Trophoblast cell (in vitro differentiated cells and primary cell): Measurements from ENCODE around the gene TSPAN5.

Source experiments
- DNase-seq, 2 donors: peaks; one replicate each; pipeline ENCODE4 v3.0.0-alpha.2; 2016
- H2AFZ ChIP-seq: 2 replicates; pipeline ENCODE4 v1.6.1; 2013; ENCODE audit warnings: low read length, moderate library complexity, mild to moderate bottlenecking; ENCODE audit not compliant: insufficient read depth, poor library complexity
- H2AK5ac ChIP-seq: 2 replicates; pipeline ENCODE4 v1.6.1; 2013; ENCODE audit warnings: mild to moderate bottlenecking, low read length
- H2BK120ac ChIP-seq: 2 replicates; pipeline ENCODE4 v1.6.1; 2013; ENCODE audit warnings: low read length, mild to moderate bottlenecking, moderate library complexity; ENCODE audit not compliant: insufficient read depth, poor library complexity
- H2BK12ac ChIP-seq: 2 replicates; pipeline ENCODE4 v1.6.1; 2013; ENCODE audit warnings: mild to moderate bottlenecking, low read length, moderate library complexity
- H2BK5ac ChIP-seq: 2 replicates; pipeline ENCODE4 v1.6.1; 2013; ENCODE audit warnings: low read length, low read depth, moderate library complexity, mild to moderate bottlenecking; ENCODE audit not compliant: poor library complexity
- H3K14ac ChIP-seq: 2 replicates; pipeline ENCODE4 v1.6.1; 2013; ENCODE audit warnings: mild to moderate bottlenecking, low read length
- H3K18ac ChIP-seq: 2 replicates; pipeline ENCODE4 v1.6.1; 2013; ENCODE audit warnings: mild to moderate bottlenecking, low read length
- H3K23ac ChIP-seq: 2 replicates; pipeline ENCODE4 v1.6.1; 2013; ENCODE audit warnings: low read length
- H3K27ac ChIP-seq: 2 replicates; pipeline ENCODE4 v1.5.1; 2013; ENCODE audit warnings: low read depth, mild to moderate bottlenecking, inconsistent platforms, low read length, moderate library complexity
- H3K27me3 ChIP-seq: 2 replicates; pipeline ENCODE4 v1.6.1; 2013; ENCODE audit warnings: inconsistent platforms, mild to moderate bottlenecking, low read length, moderate library complexity; ENCODE audit not compliant: insufficient read depth
- H3K36me3 ChIP-seq, 2 experiments: 1 replicate in 1 of 2; 2 replicates in 1 of 2; pipeline ENCODE4 v1.6.1; 2013; ENCODE audit warnings: low read length in 2 of 2, mild to moderate bottlenecking in 2 of 2, moderate library complexity in 1 of 2; ENCODE audit not compliant: insufficient read depth in 2 of 2, control insufficient read depth in 1 of 2
- H3K4ac ChIP-seq: 2 replicates; pipeline ENCODE4 v1.6.1; 2013; ENCODE audit warnings: low read depth, mild to moderate bottlenecking, low read length, moderate library complexity
- H3K4me1 ChIP-seq, 2 experiments: 1 replicate in 1 of 2; 2 replicates in 1 of 2; pipeline ENCODE4 v1.6.1; 2013; ENCODE audit warnings: low read length in 2 of 2, mild to moderate bottlenecking in 2 of 2, moderate library complexity in 1 of 2; ENCODE audit not compliant: insufficient read depth in 2 of 2, control insufficient read depth in 1 of 2
- H3K4me2 ChIP-seq: 2 replicates; pipeline ENCODE4 v1.6.1; 2013; ENCODE audit warnings: inconsistent platforms, mild to moderate bottlenecking, low read length, moderate library complexity
- H3K4me3 ChIP-seq: 2 replicates; pipeline ENCODE4 v1.5.1; 2013; ENCODE audit warnings: mild to moderate bottlenecking, low read depth, low read length, inconsistent platforms
- H3K79me1 ChIP-seq: one replicate; pipeline ENCODE4 v1.6.1; 2013; ENCODE audit warnings: low read length
- H3K79me2 ChIP-seq: 2 replicates; pipeline ENCODE4 v1.6.1; 2013; ENCODE audit warnings: low read length, mild to moderate bottlenecking; ENCODE audit not compliant: control insufficient read depth, insufficient read depth, poor library complexity
- H3K9ac ChIP-seq: 2 replicates; pipeline ENCODE4 v1.6.1; 2013; ENCODE audit warnings: mild to moderate bottlenecking, low read length
- H3K9me3 ChIP-seq: 2 replicates; pipeline ENCODE4 v1.6.1; 2013; ENCODE audit warnings: low read depth, mild to moderate bottlenecking, control low read depth, inconsistent platforms, low read length; ENCODE audit not compliant: insufficient read depth
- H4K12ac ChIP-seq: 2 replicates; pipeline ENCODE4 v1.6.1; 2013; ENCODE audit warnings: low read depth, mild to moderate bottlenecking, low read length, moderate library complexity
- H4K8ac ChIP-seq: 2 replicates; pipeline ENCODE4 v1.6.1; 2013; ENCODE audit warnings: low read depth, mild to moderate bottlenecking, low read length, moderate library complexity
- H4K91ac ChIP-seq: one replicate; pipeline ENCODE4 v1.6.1; 2013; ENCODE audit warnings: low read depth, mild to moderate bottlenecking, low read length, moderate library complexity
- WGBS: extraction: QIAGEN DNeasy Blood & Tissue Kit; methylation state at CpG from one replicate; pipeline ENCODE4 v1.1.7; 2013; ENCODE audit warnings: missing lambda C conversion rate; ENCODE audit not compliant: insufficient read length, insufficient coverage; ENCODE audit errors: extremely low coverage; 5-methylcytosine and 5-hydroxymethylcytosine counted together

TSPAN5 gene

GRCh38 chr4:98662055-98662453, 3.6 kb upstream of the TSPAN5 start:
- no peak overlapping the region for H2BK120ac ChIP-seq
- H3K4me3 ChIP-seq, result no peak overlapping the region
- peaks cover 9% of the 10 kb centered on the region for H3K79me1 ChIP-seq
- no CpG with 5 or more reads among the region's 4 CpGs for WGBS
- H3K23ac ChIP-seq, result no peak overlapping the region
- no peak overlapping the region for H3K9ac ChIP-seq
- H3K4me1 ChIP-seq, result peaks cover 0 to 9% of the 10 kb centered on the region in 2 experiments
- H3K18ac ChIP-seq, result no peak overlapping the region
- no peak for DNase-seq
- H3K4ac ChIP-seq, result no peak overlapping the region
- H4K12ac ChIP-seq, result no peak overlapping the region
- no peak overlapping the region for H3K27ac ChIP-seq
- peaks cover 0 to 2% of the 10 kb centered on the region in 2 experiments for H3K36me3 ChIP-seq
- H2AK5ac ChIP-seq, result no peak overlapping the region
- no peaks in the 10 kb centered on the region for H3K27me3 ChIP-seq
- no peak overlapping the region for H2BK12ac ChIP-seq
- peaks cover 4% of the 10 kb centered on the region for H3K79me2 ChIP-seq
- H3K14ac ChIP-seq, result no peak overlapping the region
- H2AFZ ChIP-seq, result no peak overlapping the region
- peaks cover 14% of the 10 kb centered on the region for H3K9me3 ChIP-seq
- H4K91ac ChIP-seq, result no peak overlapping the region
- no peak overlapping the region for H3K4me2 ChIP-seq
- H2BK5ac ChIP-seq, result no peak overlapping the region
- H4K8ac ChIP-seq, result no peak overlapping the region

GRCh38 chr4:98661371-98662054, 3.1 kb upstream of the TSPAN5 start:
- Histone ChIP-seq H3K9ac (no peak overlapping the region), H2AFZ (no peak overlapping the region), H3K36me3 (peaks cover 0 to 2% of the 10 kb centered on the region in 2 experiments), H3K27me3 (no peaks in the 10 kb centered on the region), H2BK120ac (no peak overlapping the region), H2AK5ac (no peak overlapping the region), H4K91ac (no peak overlapping the region), H3K14ac (no peak overlapping the region), H3K79me2 (peaks cover 4% of the 10 kb centered on the region), H2BK5ac (no peak overlapping the region), H4K12ac (no peak overlapping the region), H3K23ac (no peak overlapping the region), H4K8ac (no peak overlapping the region), H3K18ac (no peak overlapping the region), H2BK12ac (no peak overlapping the region), H3K4me1 (peaks cover 0 to 10% of the 10 kb centered on the region in 2 experiments), H3K4ac (no peak overlapping the region), H3K9me3 (peaks cover 14% of the 10 kb centered on the region), H3K79me1 (peaks cover 9% of the 10 kb centered on the region), H3K4me2 (no peak overlapping the region), H3K4me3 (no peak overlapping the region), H3K27ac (no peak overlapping the region)
- peak in 1 of 2 donors; percentile 69 for DNase-seq
- WGBS, result no CpG with 5 or more reads among the region's 3 CpGs

DNA sequence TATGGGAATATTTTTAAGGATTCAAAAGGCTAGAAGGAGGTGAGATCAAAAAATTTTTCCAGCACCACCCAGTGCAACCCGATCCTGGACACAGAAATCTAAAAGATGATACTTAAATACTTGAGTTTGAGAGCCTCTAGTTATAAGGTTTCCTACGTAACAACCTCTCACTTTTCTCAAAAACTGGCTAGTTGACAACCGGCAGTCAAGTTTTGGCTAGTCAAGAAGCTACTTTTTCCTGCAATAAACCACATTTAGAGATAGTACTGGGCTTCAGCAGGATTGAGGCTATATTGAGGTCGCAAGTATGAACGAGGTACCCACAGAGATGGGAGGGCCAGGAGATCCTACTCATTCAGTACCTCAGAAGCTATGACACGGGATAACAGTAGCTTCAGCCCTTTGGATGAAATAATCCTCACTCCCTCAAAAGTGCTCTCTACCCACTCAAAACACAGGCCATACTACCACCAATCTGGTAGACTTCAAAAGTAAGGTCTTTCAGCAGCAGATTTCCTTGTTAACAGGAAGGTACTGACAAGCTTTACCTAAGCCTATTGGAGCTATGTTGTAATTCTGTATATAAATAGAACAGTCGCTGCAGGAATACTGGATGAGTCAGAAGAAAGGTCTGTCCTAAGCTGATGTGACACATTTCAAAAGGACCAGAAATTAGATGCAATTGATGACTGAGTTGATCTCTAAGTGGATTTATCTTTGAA, 1.5 kb upstream of the TSPAN5 start:
- H3K14ac ChIP-seq, result no peak overlapping the region
- H3K4ac ChIP-seq, result no peak overlapping the region
- no peak overlapping the region for H3K4me2 ChIP-seq
- H4K12ac ChIP-seq, result no peak overlapping the region
- DNase-seq, result peak in 1 of 2 donors; percentile 68
- H3K79me2 ChIP-seq, result peaks cover 4% of the 10 kb centered on the region
- H3K23ac ChIP-seq, result no peak overlapping the region
- H3K9me3 ChIP-seq, result peaks cover 2% of the 10 kb centered on the region
- H4K8ac ChIP-seq, result no peak overlapping the region
- H4K91ac ChIP-seq, result no peak overlapping the region
- H3K4me3 ChIP-seq, result no peak overlapping the region
- no peak overlapping the region for H3K18ac ChIP-seq
- no peak overlapping the region for H2BK12ac ChIP-seq
- H2BK120ac ChIP-seq, result no peak overlapping the region
- H3K36me3 ChIP-seq, result peaks cover 0 to 2% of the 10 kb centered on the region in 2 experiments
- no peak overlapping the region for H3K9ac ChIP-seq
- H2AFZ ChIP-seq, result no peak overlapping the region
- WGBS, result no CpG with 5 or more reads among the region's 7 CpGs
- H3K27me3 ChIP-seq, result no peaks in the 10 kb centered on the region
- no peak overlapping the region for H3K27ac ChIP-seq
- peaks cover 0 to 13% of the 10 kb centered on the region in 2 experiments for H3K4me1 ChIP-seq
- no peak overlapping the region for H2BK5ac ChIP-seq
- peaks cover 9% of the 10 kb centered on the region for H3K79me1 ChIP-seq
- H2AK5ac ChIP-seq, result no peak overlapping the region

DNA sequence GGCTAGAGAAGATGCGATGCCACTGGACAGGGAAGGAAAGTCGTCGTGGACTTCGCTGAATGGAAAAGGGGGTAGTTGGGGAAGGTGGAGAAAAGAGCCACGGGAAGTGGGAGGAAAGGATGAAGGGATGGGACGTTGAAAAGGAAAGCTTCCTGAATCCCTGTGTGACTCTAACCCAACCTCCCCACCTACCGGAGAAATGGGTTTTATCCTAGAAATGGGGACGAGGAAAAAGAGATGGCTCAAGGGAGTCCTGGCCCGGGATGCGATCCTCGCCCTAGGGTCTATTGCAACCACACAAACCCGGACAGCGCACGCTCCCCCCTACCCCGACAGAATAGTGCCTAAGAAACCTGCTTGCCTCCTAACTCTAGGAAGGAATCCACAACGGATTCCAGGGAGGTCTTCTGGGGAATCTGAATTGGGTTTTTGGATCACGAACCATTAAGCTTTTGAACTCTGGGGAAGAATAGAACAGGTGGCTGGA, 738 bp upstream of the TSPAN5 start:
- Histone ChIP-seq H2BK12ac (peak overlapping the region; percentile 4), H2BK5ac (no peak overlapping the region), H3K9ac (no peak overlapping the region), H3K18ac (peak overlapping the region; percentile 10), H3K9me3 (no peaks in the 10 kb centered on the region), H4K8ac (peak overlapping the region; percentile 23), H3K36me3 (no peaks in the 10 kb centered on the region), H3K23ac (no peak overlapping the region), H3K4ac (no peak overlapping the region), H2BK120ac (no peak overlapping the region), H2AFZ (peak overlapping the region; percentile 64), H4K12ac (peak overlapping the region; percentile 0), H3K4me2 (peak overlapping the region; percentile 82), H3K79me2 (peaks cover 4% of the 10 kb centered on the region), H3K79me1 (peaks cover 9% of the 10 kb centered on the region), H3K4me3 (peak overlapping the region; percentile 87), H4K91ac (peak overlapping the region; percentile 31), H3K14ac (peak overlapping the region; percentile 9), H3K27me3 (no peaks in the 10 kb centered on the region), H2AK5ac (no peak overlapping the region), H3K27ac (no peak overlapping the region), H3K4me1 (peaks cover 0 to 13% of the 10 kb centered on the region in 2 experiments)
- peak in 1 of 2 donors; percentile 7 for DNase-seq
- no CpG with 5 or more reads among the region's 17 CpGs for WGBS
